Measurements from ENCODE around the gene FGD6. TPM values are rescaled to one million over a fixed set of nuclear protein-coding genes. Genes with fewer than 3 reads are reported as not detected.

FGD6 gene
- 17.7 TPM for total RNA-seq

GRCh38 chr12:95217377-95218149 lies at the start of gene FGD6, which contains the start of gene VEZT:
Gene FGD6, minus strand, starts transcription at chr12:95217467. Its CDS starts 227 bp downstream, at chr12:95217240.
Gene VEZT, plus strand, starts transcription at chr12:95217807. Its CDS starts 44 bp downstream, at chr12:95217851.
- intact Hi-C loops (cut with DNase I), result no loop called here
- H3K27ac ChIP-seq, result peak within 1 kb of the TSS; percentile 98
- H3K4me1 ChIP-seq, result peaks cover 31% of the 10 kb centered on the region
- no peaks in the 10 kb centered on the region for H3K36me3 ChIP-seq
- no peaks in the 10 kb centered on the region for H3K9me3 ChIP-seq
- no peaks in the 10 kb centered on the region for H3K27me3 ChIP-seq
- DNase-seq (ENCODE audit: extremely low spot score in 2 of 2), result peak; percentile 99 to 100
- peak within 1 kb of the TSS; percentile 65 to 98 for H3K4me3 ChIP-seq
- TF ChIP-seq POLR2A (IDR thresholded peaks at IDR 0.05) (peak in 1 of 2 donors; percentile 47), POLR2AphosphoS5 (IDR thresholded peaks at IDR 0.05; ENCODE audit: insufficient read depth in 1 of 2, low read depth in 1 of 2) (peak; percentile 78 to 96), CTCF (IDR thresholded peaks at IDR 0.05) (peak in 2 of 3 experiments; percentile 14 to 54)

GRCh38 chr12:95266254-95266653 lies 49.0 kb upstream of the FGD6 start:
- Histone ChIP-seq H3K4me3 (no peak overlapping the region), H3K4me1 (no peaks in the 10 kb centered on the region), H3K27ac (no peak overlapping the region), H3K27me3 (no peaks in the 10 kb centered on the region), H3K9me3 (no peaks in the 10 kb centered on the region), H3K36me3 (peaks cover 0 to 20% of the 10 kb centered on the region in 2 donors)
- TF ChIP-seq CTCF (IDR thresholded peaks at IDR 0.05) (no peak), POLR2AphosphoS5 (IDR thresholded peaks at IDR 0.05; ENCODE audit: insufficient read depth in 1 of 2, low read depth in 1 of 2) (no peak), POLR2A (IDR thresholded peaks at IDR 0.05) (no peak)
- no peak for DNase-seq (ENCODE audit: extremely low spot score in 2 of 2)
- intact Hi-C loops (cut with DNase I), result no loop called here

GRCh38 chr12:95265765-95266164 lies 48.5 kb upstream of the FGD6 start:
- Histone ChIP-seq H3K36me3 (peaks cover 0 to 20% of the 10 kb centered on the region in 2 donors), H3K4me3 (no peak overlapping the region), H3K4me1 (no peaks in the 10 kb centered on the region), H3K27ac (no peak overlapping the region), H3K9me3 (no peaks in the 10 kb centered on the region), H3K27me3 (no peaks in the 10 kb centered on the region)
- TF ChIP-seq CTCF (IDR thresholded peaks at IDR 0.05) (no peak), POLR2AphosphoS5 (IDR thresholded peaks at IDR 0.05; ENCODE audit: insufficient read depth in 1 of 2, low read depth in 1 of 2) (no peak), POLR2A (IDR thresholded peaks at IDR 0.05) (no peak)
- no peak for DNase-seq (ENCODE audit: extremely low spot score in 2 of 2)
- intact Hi-C loops (cut with DNase I), result no loop called here

GRCh38 chr12:95262808-95263207 lies 45.5 kb upstream of the FGD6 start:
- H3K9me3 ChIP-seq, result no peaks in the 10 kb centered on the region
- no peak for DNase-seq (ENCODE audit: extremely low spot score in 2 of 2)
- intact Hi-C loops (cut with DNase I), result no loop called here
- peaks cover 0 to 21% of the 10 kb centered on the region in 2 donors for H3K36me3 ChIP-seq
- no peak overlapping the region for H3K27ac ChIP-seq
- H3K27me3 ChIP-seq, result no peaks in the 10 kb centered on the region
- H3K4me3 ChIP-seq, result no peak overlapping the region
- no peaks in the 10 kb centered on the region for H3K4me1 ChIP-seq
- TF ChIP-seq CTCF (IDR thresholded peaks at IDR 0.05), result no peak
- TF ChIP-seq POLR2AphosphoS5 (IDR thresholded peaks at IDR 0.05; ENCODE audit: insufficient read depth in 1 of 2, low read depth in 1 of 2), result peak in 1 of 2 donors; percentile 26

- H3K4me3 ChIP-seq, result no peak overlapping the region
- no peaks in the 10 kb centered on the region for H3K4me1 ChIP-seq
- peaks cover 0 to 26% of the 10 kb centered on the region in 2 donors for H3K36me3 ChIP-seq
- no peak overlapping the region for H3K27ac ChIP-seq
- no peak for DNase-seq (ENCODE audit: extremely low spot score in 2 of 2)
- TF ChIP-seq POLR2A (IDR thresholded peaks at IDR 0.05) (no peak), CTCF (IDR thresholded peaks at IDR 0.05) (no peak), POLR2AphosphoS5 (IDR thresholded peaks at IDR 0.05; ENCODE audit: insufficient read depth in 1 of 2, low read depth in 1 of 2) (no peak)
- intact Hi-C loops (cut with DNase I), result no loop called here
- no peaks in the 10 kb centered on the region for H3K9me3 ChIP-seq
- H3K27me3 ChIP-seq, result no peaks in the 10 kb centered on the region
Measured at GRCh38 chr12:95261109-95261508, 43.8 kb upstream of the FGD6 start.
